Mesendoderm (in vitro differentiated cells): Measurements from ENCODE around the gene PRDM2.

ENCODE experiments used
- DNase-seq: peaks from one replicate; pipeline ENCODE4 v3.0.0; 2013
- H2AK5ac ChIP-seq: 2 replicates; pipeline ENCODE4 v1.6.1; 2013; ENCODE audit warnings: low read length, inconsistent platforms
- H2BK120ac ChIP-seq: 2 replicates; pipeline ENCODE4 v1.6.1; 2013; ENCODE audit warnings: low read depth, mild to moderate bottlenecking, low read length, moderate library complexity, mixed read lengths
- H2BK15ac ChIP-seq: replicated peaks from 2 replicates; pipeline ENCODE4 v1.6.1; 2013; ENCODE audit warnings: low read depth, mild to moderate bottlenecking, moderate library complexity
- H2BK5ac ChIP-seq: 2 replicates; pipeline ENCODE4 v1.6.1; 2013; ENCODE audit warnings: low read length, inconsistent platforms
- H3K18ac ChIP-seq: 2 replicates; pipeline ENCODE4 v1.6.1; 2013; ENCODE audit warnings: mild to moderate bottlenecking, low read length, mixed read lengths
- H3K23ac ChIP-seq: one replicate; pipeline ENCODE4 v1.6.1; 2013; ENCODE audit warnings: low read length
- H3K27ac ChIP-seq: 2 replicates; pipeline ENCODE4 v1.5.1; 2013; ENCODE audit warnings: low read depth, mild to moderate bottlenecking, inconsistent platforms, low read length, moderate library complexity
- H3K27me3 ChIP-seq: 2 replicates; pipeline ENCODE4 v1.6.1; 2013; ENCODE audit warnings: low read length, control low read depth, mild to moderate bottlenecking, inconsistent platforms; ENCODE audit not compliant: insufficient read depth, poor library complexity
- H3K36me3 ChIP-seq: 2 replicates; pipeline ENCODE4 v1.6.1; 2013; ENCODE audit warnings: low read length, inconsistent platforms; ENCODE audit not compliant: control insufficient read depth, insufficient read depth
- H3K4ac ChIP-seq: one replicate; pipeline ENCODE4 v1.6.1; 2013; ENCODE audit warnings: low read depth, mild to moderate bottlenecking, low read length, moderate library complexity
- H3K4me1 ChIP-seq: 2 replicates; pipeline ENCODE4 v1.6.1; 2013; ENCODE audit warnings: low read depth, low read length, inconsistent platforms; ENCODE audit not compliant: control insufficient read depth
- H3K4me2 ChIP-seq: 2 replicates; pipeline ENCODE4 v1.6.1; 2013; ENCODE audit warnings: low read length
- H3K4me3 ChIP-seq: 2 replicates; pipeline ENCODE4 v1.5.1; 2013; ENCODE audit warnings: mild to moderate bottlenecking, low read length
- H3K56ac ChIP-seq: one replicate; pipeline ENCODE4 v1.6.1; 2013; ENCODE audit warnings: low read length
- H3K79me1 ChIP-seq: 2 replicates; pipeline ENCODE4 v1.6.1; 2013; ENCODE audit warnings: low read length, inconsistent platforms
- H3K79me2 ChIP-seq: 2 replicates; pipeline ENCODE4 v1.6.1; 2013; ENCODE audit warnings: mild to moderate bottlenecking, low read length; ENCODE audit not compliant: control insufficient read depth, insufficient read depth
- H3K9ac ChIP-seq: 2 replicates; pipeline ENCODE4 v1.6.1; 2013; ENCODE audit warnings: low read length, inconsistent platforms
- H4K5ac ChIP-seq: one replicate; pipeline ENCODE4 v1.6.1; 2013; ENCODE audit warnings: low read length
- H4K8ac ChIP-seq: one replicate; pipeline ENCODE4 v1.6.1; 2013; ENCODE audit warnings: low read depth, mild to moderate bottlenecking, control low read depth, low read length, moderate library complexity
- WGBS: extraction: QIAGEN DNeasy Blood & Tissue Kit; methylation state at CpG from one replicate; pipeline ENCODE4 v1.1.7; 2013; ENCODE audit warnings: low lambda C conversion rate, missing lambda C conversion rate; ENCODE audit not compliant: insufficient coverage; ENCODE audit errors: extremely low coverage; 5-methylcytosine and 5-hydroxymethylcytosine counted together

The PRDM2 gene

GRCh38 chr1:13782634-13783360, 82.8 kb downstream of the PRDM2 start:
- no peak for DNase-seq
- H3K4me2 ChIP-seq = no peak overlapping the region
- no CpG with 5 or more reads among the region's 12 CpGs for WGBS
- no peak overlapping the region for H4K8ac ChIP-seq
- H3K27ac ChIP-seq = no peak overlapping the region
- H3K4ac ChIP-seq = no peak overlapping the region
- H3K9ac ChIP-seq = no peak overlapping the region
- H3K79me2 ChIP-seq = peaks cover 2% of the 10 kb centered on the region
- no peaks in the 10 kb centered on the region for H3K27me3 ChIP-seq
- no peak overlapping the region for H2BK5ac ChIP-seq
- no peak overlapping the region for H3K56ac ChIP-seq
- no peak overlapping the region for H2BK15ac ChIP-seq
- no peak overlapping the region for H3K23ac ChIP-seq
- no peak overlapping the region for H3K4me3 ChIP-seq
- H3K79me1 ChIP-seq = peaks cover 12% of the 10 kb centered on the region
- H2BK120ac ChIP-seq = no peak overlapping the region
- H4K5ac ChIP-seq = no peak overlapping the region
- no peak overlapping the region for H2AK5ac ChIP-seq
- peaks cover 2% of the 10 kb centered on the region for H3K36me3 ChIP-seq
- peaks cover 3% of the 10 kb centered on the region for H3K4me1 ChIP-seq
- H3K18ac ChIP-seq = no peak overlapping the region

DNA sequence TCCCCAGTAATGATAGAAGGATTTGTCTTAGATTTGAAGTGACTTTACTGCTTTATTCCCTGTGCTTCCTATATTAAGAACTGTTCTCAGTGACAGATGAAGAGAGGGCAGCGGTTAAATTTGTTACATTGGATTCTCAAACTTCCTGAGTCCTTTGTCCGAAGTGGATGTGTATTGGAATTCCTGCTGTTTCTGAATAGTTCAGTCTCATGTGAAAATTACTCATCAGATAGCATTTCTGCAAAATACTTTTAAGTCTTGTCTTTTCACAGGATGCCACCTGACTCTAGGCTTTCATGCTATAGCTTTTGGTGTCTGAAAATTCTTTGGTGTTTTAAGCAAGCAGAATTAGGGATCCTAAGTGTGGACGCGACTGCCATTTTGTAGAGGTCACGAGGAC, 83.6 kb downstream of the PRDM2 start:
- no peak overlapping the region for H3K4ac ChIP-seq
- H4K8ac ChIP-seq = no peak overlapping the region
- H3K18ac ChIP-seq = no peak overlapping the region
- H2AK5ac ChIP-seq = no peak overlapping the region
- no peak overlapping the region for H3K4me2 ChIP-seq
- H2BK15ac ChIP-seq = no peak overlapping the region
- H2BK5ac ChIP-seq = no peak overlapping the region
- no peaks in the 10 kb centered on the region for H3K27me3 ChIP-seq
- H3K36me3 ChIP-seq = peaks cover 2% of the 10 kb centered on the region
- H3K4me1 ChIP-seq = peaks cover 3% of the 10 kb centered on the region
- no CpG with 5 or more reads among the region's 5 CpGs for WGBS
- H3K9ac ChIP-seq = no peak overlapping the region
- no peak overlapping the region for H3K56ac ChIP-seq
- DNase-seq = peak; percentile 52
- no peak overlapping the region for H4K5ac ChIP-seq
- H3K4me3 ChIP-seq = no peak overlapping the region
- no peak overlapping the region for H3K27ac ChIP-seq
- H3K79me1 ChIP-seq = peaks cover 12% of the 10 kb centered on the region
- H3K23ac ChIP-seq = no peak overlapping the region
- peaks cover 2% of the 10 kb centered on the region for H3K79me2 ChIP-seq
- H2BK120ac ChIP-seq = no peak overlapping the region

GRCh38 chr1:13784971-13785370, 85.0 kb downstream of the PRDM2 start:
- Histone ChIP-seq H2AK5ac (no peak overlapping the region), H3K4ac (no peak overlapping the region), H2BK15ac (no peak overlapping the region), H3K4me2 (no peak overlapping the region), H3K4me1 (peaks cover 3% of the 10 kb centered on the region), H3K4me3 (no peak overlapping the region), H4K8ac (no peak overlapping the region), H3K56ac (no peak overlapping the region), H3K18ac (no peak overlapping the region), H3K27ac (no peak overlapping the region), H3K36me3 (peaks cover 2% of the 10 kb centered on the region), H3K9ac (no peak overlapping the region), H2BK120ac (no peak overlapping the region), H3K27me3 (no peaks in the 10 kb centered on the region), H2BK5ac (no peak overlapping the region), H4K5ac (no peak overlapping the region), H3K23ac (no peak overlapping the region), H3K79me2 (peaks cover 2% of the 10 kb centered on the region), H3K79me1 (peaks cover 12% of the 10 kb centered on the region)
- no peak for DNase-seq
- no CpG with 5 or more reads among the region's 5 CpGs for WGBS

DNA sequence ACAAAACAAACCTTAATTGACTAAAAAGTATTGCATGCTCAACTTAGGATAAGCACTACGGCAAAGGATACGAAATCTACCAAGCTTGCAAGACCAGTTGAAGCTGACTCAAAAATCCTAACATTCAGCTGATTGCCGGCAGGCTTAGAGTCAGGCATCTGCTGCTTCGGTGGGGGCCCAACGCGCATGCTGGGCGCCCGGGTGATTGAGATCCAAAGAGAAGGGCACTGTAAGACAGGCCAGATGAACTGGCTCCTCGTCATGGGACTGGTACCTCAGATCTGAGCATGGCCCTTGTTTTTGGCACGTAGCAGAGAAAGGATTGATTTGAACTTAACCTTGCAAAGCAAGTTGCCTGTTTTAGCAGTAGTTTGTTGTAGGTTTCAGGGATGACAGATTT, 86.6 kb downstream of the PRDM2 start:
- Histone ChIP-seq H2BK5ac (no peak overlapping the region), H2BK15ac (no peak overlapping the region), H3K36me3 (peaks cover 1% of the 10 kb centered on the region), H3K23ac (no peak overlapping the region), H3K4me3 (no peak overlapping the region), H3K4me2 (no peak overlapping the region), H3K56ac (no peak overlapping the region), H3K27me3 (no peaks in the 10 kb centered on the region), H3K4ac (no peak overlapping the region), H3K4me1 (peaks cover 3% of the 10 kb centered on the region), H3K79me2 (peaks cover 2% of the 10 kb centered on the region), H3K18ac (no peak overlapping the region), H3K27ac (no peak overlapping the region), H4K8ac (no peak overlapping the region), H4K5ac (no peak overlapping the region), H2BK120ac (no peak overlapping the region), H2AK5ac (no peak overlapping the region), H3K9ac (no peak overlapping the region), H3K79me1 (peaks cover 12% of the 10 kb centered on the region)
- no CpG with 5 or more reads among the region's 10 CpGs for WGBS
- no peak for DNase-seq

GRCh38 chr1:13788795-13789194, 88.8 kb downstream of the PRDM2 start:
- Histone ChIP-seq H3K56ac (no peak overlapping the region), H3K27ac (no peak overlapping the region)
- WGBS = no CpG with 5 or more reads among the region's 6 CpGs

More at GRCh38 chr1:13788795-13789194, 88.8 kb downstream of the PRDM2 start:
- H3K36me3 ChIP-seq = no peaks in the 10 kb centered on the region
- H2BK120ac ChIP-seq = no peak overlapping the region
- peaks cover 3% of the 10 kb centered on the region for H3K4me1 ChIP-seq
- H2BK15ac ChIP-seq = no peak overlapping the region
- H3K4ac ChIP-seq = no peak overlapping the region
- no peak overlapping the region for H3K23ac ChIP-seq
- H3K27me3 ChIP-seq = no peaks in the 10 kb centered on the region
- H3K4me2 ChIP-seq = no peak overlapping the region
- no peak overlapping the region for H3K18ac ChIP-seq
- no peak overlapping the region for H4K5ac ChIP-seq
- peak; percentile 32 for DNase-seq
- no peak overlapping the region for H3K9ac ChIP-seq
- no peak overlapping the region for H2BK5ac ChIP-seq
- H3K79me1 ChIP-seq = peaks cover 12% of the 10 kb centered on the region
- peaks cover 2% of the 10 kb centered on the region for H3K79me2 ChIP-seq
- H2AK5ac ChIP-seq = no peak overlapping the region
- H4K8ac ChIP-seq = no peak overlapping the region
- no peak overlapping the region for H3K4me3 ChIP-seq
